Urothelium cell line (cell line): ENCODE data around the gene SREK1.
A peak's percentile ranks its signal among the peaks of the same experiment; 100 is the strongest.
"Not testable (repeated sequence)": the region's sequence is repeated elsewhere in the genome, so short reads cannot be mapped to it uniquely, and the experiment has no call there.

Source experiments
- DNase-seq: peaks from one replicate; pipeline ENCODE4 v3.0.0; 2011; ENCODE audit warnings: low spot score, mixed read lengths
- FAIRE-seq: peaks from 2 replicates; lab custom pipeline; 2011; peaks lifted over from hg19 to GRCh38; lab: Jason Lieb, UNC

Gene SREK1

GRCh38 chr5:66144074-66144833 is at the start of gene SREK1:
TSS of gene SREK1 (plus strand) at chr5:66144300. CDS start at chr5:66144377, 77 bp downstream.
- FAIRE-seq = peak; percentile 17

DNA sequence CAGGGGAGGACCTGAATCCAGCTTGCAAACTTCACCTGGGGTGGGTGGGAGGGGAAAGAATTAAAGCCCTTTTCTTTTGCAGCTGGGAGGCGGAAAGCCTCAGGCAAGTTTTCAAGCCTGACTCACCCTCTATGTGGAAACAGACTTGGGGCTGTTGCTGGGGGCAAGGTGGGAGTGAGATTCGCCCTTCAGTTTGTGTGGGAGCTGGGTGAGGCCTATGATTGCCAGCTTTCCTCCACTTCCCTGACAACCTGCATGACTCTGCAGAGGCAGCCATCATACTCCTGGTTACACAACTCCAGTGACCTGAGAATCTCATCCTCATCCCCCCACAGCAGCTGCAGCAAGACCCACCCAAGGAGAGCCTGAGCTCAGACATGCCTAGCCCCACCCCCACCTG is 43.2 kb upstream of the SREK1 start:
- DNase-seq = no peak
- FAIRE-seq = no peak

More at GRCh38 chr5:66144074-66144833, at the start of gene SREK1:
- DNase-seq = peak; percentile 99

GRCh38 chr5:66113160-66113559 is 30.9 kb upstream of the SREK1 start:
- no peak for FAIRE-seq
- DNase-seq = peak; percentile 42

DNA sequence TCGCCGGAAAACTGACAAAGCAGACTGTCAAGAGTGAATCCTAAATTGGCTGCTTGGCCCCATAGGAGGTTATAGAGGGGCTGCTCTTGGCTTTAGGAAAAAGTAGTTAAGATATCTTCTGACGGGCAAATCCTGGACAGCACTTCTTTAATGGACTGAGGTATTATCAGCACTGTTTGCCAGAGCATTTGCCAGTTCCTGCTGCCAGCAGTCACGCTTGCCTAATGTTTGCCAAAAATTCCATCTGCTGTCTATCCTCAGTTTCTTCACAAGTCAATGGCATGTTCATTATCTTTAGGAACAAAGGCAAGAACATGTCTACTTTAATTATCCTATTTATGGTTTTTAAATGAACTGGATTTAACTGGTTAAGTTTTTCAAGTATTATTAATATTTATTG is 25.8 kb upstream of the SREK1 start:
- DNase-seq = no peak
- no peak for FAIRE-seq

GRCh38 chr5:66122379-66123034 is 21.6 kb upstream of the SREK1 start:
- DNase-seq = no peak
- peak; percentile 66 for FAIRE-seq

- no peak for FAIRE-seq
These were observed 15.0 kb upstream of the SREK1 start for GRCh38 chr5:66129144-66129543.

GRCh38 chr5:66130493-66130892 is 13.6 kb upstream of the SREK1 start:
- DNase-seq (no peak), FAIRE-seq (no peak)

More at GRCh38 chr5:66129144-66129543, 15.0 kb upstream of the SREK1 start:
- DNase-seq = no peak

GRCh38 chr5:66134407-66134861 is 9.7 kb upstream of the SREK1 start:
- DNase-seq = no peak
- FAIRE-seq = no peak

- no peak for FAIRE-seq
These were observed 8.0 kb upstream of the SREK1 start for GRCh38 chr5:66136053-66136452.

DNA sequence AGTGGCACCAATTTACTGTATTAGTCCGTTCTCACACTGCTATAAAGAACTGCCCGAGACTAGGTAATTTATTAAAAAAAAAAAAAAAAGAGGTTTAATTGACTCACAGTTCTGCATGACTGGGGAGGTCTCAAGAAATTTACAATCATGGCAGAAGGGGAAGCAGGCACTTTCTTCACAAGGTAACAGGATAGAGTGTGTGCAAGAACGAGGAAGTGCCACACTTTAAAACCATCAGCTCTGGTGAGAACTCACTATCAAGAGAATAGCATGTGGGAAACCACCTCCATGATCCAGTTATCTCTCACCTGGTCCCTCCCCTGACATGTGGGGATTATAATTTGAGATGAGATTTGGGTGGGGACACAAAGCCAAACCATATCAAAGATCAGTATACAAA is 7.2 kb upstream of the SREK1 start:
- DNase-seq, FAIRE-seq: not testable (repeated sequence)

More at GRCh38 chr5:66136053-66136452, 8.0 kb upstream of the SREK1 start:
- no peak for DNase-seq

DNA sequence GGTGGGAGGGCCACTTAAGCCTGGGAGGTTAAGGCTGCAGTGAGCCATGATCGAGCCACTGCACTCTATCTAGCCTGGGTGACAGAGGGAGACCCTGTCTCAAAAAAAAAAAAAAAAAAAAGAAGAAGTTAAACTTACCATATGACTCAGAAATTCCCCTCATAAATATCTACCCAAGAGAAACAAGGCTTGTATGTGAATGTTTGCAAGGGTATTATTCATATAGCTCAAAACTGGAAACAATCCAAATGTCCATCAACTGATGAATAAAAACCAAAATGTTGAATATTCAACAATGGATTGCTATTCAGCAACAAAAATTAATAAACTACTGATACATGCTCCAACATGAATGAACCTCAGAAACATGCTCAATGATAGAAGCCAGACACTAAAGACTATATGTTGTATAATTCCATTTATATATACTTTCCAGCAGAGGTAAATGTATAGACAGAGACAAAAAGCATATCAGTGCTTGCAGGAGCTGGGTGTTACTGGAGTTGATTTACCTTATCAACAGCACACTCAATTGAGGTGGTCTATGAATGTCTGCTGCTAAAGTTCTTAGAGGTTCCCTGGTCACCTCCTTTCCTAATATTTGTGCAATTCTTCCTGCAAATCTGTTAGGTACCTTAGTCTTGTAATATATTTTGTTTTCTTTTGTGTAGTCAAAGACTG is 5.3 kb upstream of the SREK1 start:
- DNase-seq = no peak
- no peak for FAIRE-seq

DNA sequence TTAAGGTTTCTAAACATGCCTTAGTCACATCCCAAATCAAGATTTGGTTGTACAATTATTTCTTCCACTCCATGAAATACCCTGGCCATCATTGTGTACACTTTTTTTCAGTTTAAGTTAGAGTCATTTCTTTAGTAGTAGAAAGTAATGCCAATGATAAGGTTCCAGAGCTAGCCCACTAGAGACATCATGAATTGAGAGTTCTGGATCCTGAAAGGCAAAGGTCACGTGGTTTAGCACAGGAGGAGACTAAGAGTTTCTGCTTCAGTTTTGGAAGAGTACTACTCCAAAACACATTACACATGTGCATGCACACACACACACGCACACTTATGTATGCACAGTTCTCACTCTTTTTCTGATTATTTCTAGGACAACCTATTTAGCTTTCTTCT is 4.8 kb upstream of the SREK1 start:
- no peak for FAIRE-seq

GRCh38 chr5:66142417-66142816 is 1.7 kb upstream of the SREK1 start:
- DNase-seq = no peak
- FAIRE-seq = no peak

More for the DNA sequence above, 4.8 kb upstream of the SREK1 start:
- DNase-seq = no peak

GRCh38 chr5:66143473-66144073 is 527 bp upstream of the SREK1 start:
- DNase-seq (peak; percentile 8), FAIRE-seq (no peak)

DNA sequence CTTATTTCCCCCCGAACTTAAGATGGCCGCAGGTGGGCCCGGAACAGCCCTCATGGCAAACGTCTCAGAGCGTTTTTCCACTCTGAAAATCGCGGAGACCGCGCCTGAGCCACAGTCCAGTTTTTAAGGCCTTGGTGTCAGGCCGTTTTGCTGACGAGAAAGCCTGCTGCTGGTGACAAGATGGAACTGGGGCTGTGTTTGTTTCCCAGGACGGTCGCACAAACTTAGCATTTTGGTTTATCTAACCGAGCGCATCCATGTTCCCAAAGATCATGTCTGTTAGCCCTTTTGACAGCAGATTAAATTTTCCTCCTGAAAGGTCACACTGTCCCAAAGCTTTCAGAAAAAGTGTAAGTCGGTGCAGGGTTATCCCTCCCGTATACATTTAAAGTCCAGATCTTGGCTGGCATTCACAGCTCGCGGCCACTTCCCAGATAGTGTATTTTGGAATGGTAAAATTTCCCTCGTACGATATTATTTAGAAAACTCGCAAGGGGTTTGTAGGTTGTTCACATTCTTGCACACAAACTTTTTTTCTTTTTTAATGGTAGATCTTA is 812 bp downstream of the SREK1 start:
- FAIRE-seq (no peak), DNase-seq (no peak)

DNA sequence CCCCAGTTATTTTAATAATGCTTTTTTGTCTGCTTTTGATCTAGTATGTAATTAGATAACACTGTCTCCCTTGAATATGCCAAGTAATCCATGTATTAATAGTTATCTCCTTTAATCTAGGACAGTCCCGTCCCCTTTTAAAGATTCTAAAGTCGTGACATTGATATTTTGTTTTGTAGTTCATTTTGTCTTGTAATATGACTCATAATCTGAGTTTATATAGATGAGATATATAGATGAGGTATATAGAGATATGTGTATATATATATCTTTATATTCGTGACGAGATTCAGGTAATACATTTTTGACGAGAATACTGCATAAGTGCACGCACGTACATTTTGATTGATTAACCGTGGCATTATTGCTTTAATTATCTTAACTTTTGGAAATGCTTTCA is 1.6 kb downstream of the SREK1 start:
- FAIRE-seq (no peak), DNase-seq (no peak)

- FAIRE-seq = no peak
- no peak for DNase-seq
These were observed 5.8 kb downstream of the SREK1 start for GRCh38 chr5:66149950-66150349.

DNA sequence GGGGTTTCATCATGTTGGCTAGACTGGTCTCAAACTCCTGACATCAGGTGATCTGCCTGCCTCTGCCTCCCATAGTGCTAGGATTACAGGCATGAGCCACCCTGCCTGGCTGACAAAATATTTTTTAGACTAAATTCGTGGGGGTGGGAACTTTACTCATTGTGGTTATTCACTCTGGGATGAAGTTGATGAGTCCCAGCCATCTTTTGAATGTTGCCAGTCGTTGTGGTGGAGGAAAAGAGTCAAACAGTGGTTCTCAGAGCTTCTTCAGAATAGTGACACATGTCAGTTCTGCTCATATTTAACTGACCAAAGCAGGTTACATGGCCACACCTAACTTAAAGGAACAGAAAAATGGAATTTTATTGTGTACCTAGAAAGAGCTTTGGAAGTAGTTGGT is 6.9 kb downstream of the SREK1 start:
- DNase-seq (no peak), FAIRE-seq (no peak)

DNA sequence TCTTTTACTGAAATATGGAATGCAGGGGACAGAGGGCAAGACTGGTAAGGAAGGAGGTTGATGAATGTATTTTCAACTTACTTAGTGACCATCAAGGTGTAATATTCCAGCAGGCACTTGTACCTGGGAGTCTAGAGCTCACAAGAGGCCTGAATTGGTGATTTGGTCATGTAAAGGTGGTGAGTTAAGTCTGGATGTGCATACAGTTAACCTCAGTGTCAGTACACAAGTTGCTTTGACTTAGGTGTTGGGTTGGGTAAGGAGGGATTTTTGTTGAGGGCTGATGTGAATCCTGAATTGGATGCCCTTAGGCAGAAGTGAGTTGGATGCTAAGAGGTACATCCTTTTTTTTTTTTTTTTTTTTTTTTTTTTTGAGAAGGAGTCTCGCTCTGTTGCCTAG is 7.4 kb downstream of the SREK1 start:
- DNase-seq = no peak
- FAIRE-seq = no peak

DNA sequence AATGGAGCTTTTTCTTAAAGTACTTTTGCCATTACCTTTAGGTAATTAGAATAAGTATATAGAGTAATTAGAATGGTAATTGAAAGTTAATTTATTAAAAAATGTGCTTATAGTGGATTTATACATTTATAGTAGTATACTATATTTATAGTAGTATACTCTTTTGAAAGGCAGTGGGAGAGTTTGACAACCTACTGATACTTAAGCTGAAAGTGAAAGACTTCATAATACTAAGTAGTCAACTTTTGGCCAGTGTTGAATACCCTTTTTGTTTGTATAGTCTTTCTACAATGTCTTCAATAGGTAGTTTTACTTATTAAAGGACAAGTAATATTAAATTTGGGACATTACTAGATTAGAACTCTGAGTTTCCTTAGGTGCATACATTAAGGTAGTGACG is 12.9 kb downstream of the SREK1 start:
- FAIRE-seq (no peak), DNase-seq (no peak)

DNA sequence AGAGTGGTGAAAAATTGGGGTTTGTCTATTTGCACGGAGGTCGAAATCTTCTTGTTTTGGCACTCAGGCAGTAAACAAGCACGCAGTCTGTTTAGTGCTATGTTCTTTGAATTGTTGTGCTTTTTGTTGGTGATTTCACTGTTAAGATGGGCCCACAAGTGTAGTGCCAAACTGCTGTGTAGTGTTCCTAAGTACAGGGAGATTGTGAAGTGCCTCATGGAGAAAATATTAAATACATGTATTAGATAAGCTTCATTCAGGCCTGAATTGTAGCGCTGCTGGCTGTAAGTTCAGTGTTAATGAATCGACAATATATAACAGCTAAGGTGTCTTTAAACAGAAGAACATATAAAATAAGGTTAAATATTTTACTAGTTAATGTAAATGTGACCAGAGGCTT is 17.3 kb downstream of the SREK1 start:
- DNase-seq (no peak), FAIRE-seq (no peak)
